ENCODE results near the gene VPS26C. TPM values are rescaled to one million over a fixed set of nuclear protein-coding genes. Genes with fewer than 3 reads are reported as not detected.

The VPS26C gene
- total RNA-seq, 2 experiments from 2014 or later: 31.8 to 36.0 TPM

- H3K4me1 ChIP-seq (ENCODE audit: insufficient read depth, low read length): peaks cover 11% of the 10 kb centered on the region
- peaks cover 0 to 6% of the 10 kb centered on the region in 2 experiments for H3K9me3 ChIP-seq (ENCODE audit: control insufficient read depth in 1 of 2, insufficient read depth in 1 of 2, low read length in 2 of 2)
- DNase-seq (no peak), ATAC-seq (ENCODE audit: poor library complexity) (no peak)
- ChIA-PET POLR2A (no interaction called here), CTCF (no interaction called here)
- H3K36me3 ChIP-seq (ENCODE audit: insufficient read depth, low read length): no peaks in the 10 kb centered on the region
- H3K27me3 Mint-ChIP-seq: no peaks in the 10 kb centered on the region
- H3K4me1 Mint-ChIP-seq (ENCODE audit: low read depth): peaks cover 14% of the 10 kb centered on the region
- peaks cover 4% of the 10 kb centered on the region for H3K36me3 Mint-ChIP-seq (ENCODE audit: low read depth)
- no peak overlapping the region for H3K27ac Mint-ChIP-seq
- no peak overlapping the region for H3K27ac ChIP-seq (ENCODE audit: low read depth in 1 of 2, low read length in 2 of 2)
- intact Hi-C loops (cut with DNase I, micrococcal nuclease): no loop called here
- no peak overlapping the region for H3K4me3 ChIP-seq (ENCODE audit: low read length)
- H3K27me3 ChIP-seq (ENCODE audit: control insufficient read depth in 1 of 2, insufficient read depth in 2 of 2, low read length in 2 of 2): no peaks in the 10 kb centered on the region
- H3K4me3 Mint-ChIP-seq: no peak overlapping the region
- TF ChIP-seq CTCF (IDR thresholded peaks at IDR 0.05): no peak
- peaks cover 2% of the 10 kb centered on the region for H3K9me3 Mint-ChIP-seq
Observed at GRCh38 chr21:37210799-37211198, 56.3 kb downstream of the VPS26C start.

DNA sequence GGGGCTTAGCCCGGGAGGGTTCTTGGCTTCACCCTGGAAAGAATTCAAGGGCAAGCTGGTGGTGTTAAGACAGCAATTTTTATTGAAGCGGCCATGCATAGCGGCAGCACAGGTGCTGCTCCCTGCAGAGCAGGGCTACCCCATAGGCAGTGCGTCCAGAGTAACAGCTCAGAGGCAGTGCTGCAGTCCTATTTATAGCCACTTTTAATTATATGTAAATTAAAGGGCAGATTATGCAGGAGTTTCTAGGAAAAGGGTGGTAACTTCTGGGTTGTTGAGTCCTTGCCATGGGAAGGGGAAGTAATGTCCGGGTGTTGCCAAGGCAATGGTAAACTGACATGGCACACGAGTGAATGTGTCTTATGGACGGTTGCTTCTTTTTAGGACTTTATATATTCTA, 57.0 kb downstream of the VPS26C start:
- Mint-ChIP-seq H3K4me1 (ENCODE audit: low read depth) (peaks cover 14% of the 10 kb centered on the region), H3K36me3 (ENCODE audit: low read depth) (peaks cover 4% of the 10 kb centered on the region), H3K9me3 (peaks cover 2% of the 10 kb centered on the region), H3K4me3 (no peak overlapping the region), H3K27ac (no peak overlapping the region), H3K27me3 (no peaks in the 10 kb centered on the region)
- H3K4me1 ChIP-seq (ENCODE audit: insufficient read depth, low read length): peaks cover 11% of the 10 kb centered on the region
- no peak overlapping the region for H3K27ac ChIP-seq (ENCODE audit: low read depth in 1 of 2, low read length in 2 of 2)
- POLR2A ChIA-PET: no interaction called here
- peaks cover 0 to 6% of the 10 kb centered on the region in 2 experiments for H3K9me3 ChIP-seq (ENCODE audit: control insufficient read depth in 1 of 2, insufficient read depth in 1 of 2, low read length in 2 of 2)
- DNase-seq: no peak
- H3K36me3 ChIP-seq (ENCODE audit: insufficient read depth, low read length): no peaks in the 10 kb centered on the region
- ATAC-seq (ENCODE audit: poor library complexity): no peak
- H3K27me3 ChIP-seq (ENCODE audit: control insufficient read depth in 1 of 2, insufficient read depth in 2 of 2, low read length in 2 of 2): no peaks in the 10 kb centered on the region
- no peak for TF ChIP-seq CTCF (IDR thresholded peaks at IDR 0.05)
- H3K4me3 ChIP-seq (ENCODE audit: low read length): no peak overlapping the region
- intact Hi-C loops (cut with DNase I, micrococcal nuclease): no loop called here
- CTCF ChIA-PET: no interaction called here

DNA sequence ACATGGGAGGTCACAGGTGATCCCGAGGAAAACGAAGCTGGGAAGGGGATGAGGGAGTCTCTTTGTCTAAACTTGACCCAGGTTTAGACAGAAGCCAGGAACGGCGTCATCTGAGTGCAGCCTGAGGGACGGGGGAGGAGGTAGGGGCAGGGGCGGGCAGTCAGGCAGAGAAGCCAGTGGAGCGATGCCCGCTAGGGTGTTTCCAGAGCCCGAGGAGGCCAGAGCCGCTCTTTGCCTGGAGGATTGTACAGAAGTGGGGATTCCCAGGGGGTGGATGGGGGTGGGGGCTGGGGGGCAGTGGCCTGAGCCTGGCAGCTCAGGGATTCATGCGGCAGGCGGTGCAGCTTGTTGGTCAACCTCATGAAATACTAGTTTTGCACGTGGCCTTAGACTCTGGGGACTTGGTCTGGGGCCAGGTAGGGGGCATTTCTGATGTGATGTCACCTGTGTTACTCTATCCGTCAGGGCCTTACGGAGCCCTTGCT, 58.4 kb downstream of the VPS26C start:
- H3K27ac Mint-ChIP-seq: no peak overlapping the region

More for the DNA sequence above, 58.4 kb downstream of the VPS26C start:
- Mint-ChIP-seq H3K36me3 (ENCODE audit: low read depth) (peaks cover 15% of the 10 kb centered on the region), H3K4me1 (ENCODE audit: low read depth) (peaks cover 14% of the 10 kb centered on the region), H3K4me3 (no peak overlapping the region), H3K9me3 (peaks cover 2% of the 10 kb centered on the region), H3K27me3 (no peaks in the 10 kb centered on the region)
- Histone ChIP-seq H3K4me3 (ENCODE audit: low read length) (no peak overlapping the region), H3K27ac (ENCODE audit: low read depth in 1 of 2, low read length in 2 of 2) (no peak overlapping the region), H3K36me3 (ENCODE audit: insufficient read depth, low read length) (no peaks in the 10 kb centered on the region), H3K27me3 (ENCODE audit: control insufficient read depth in 1 of 2, insufficient read depth in 2 of 2, low read length in 2 of 2) (no peaks in the 10 kb centered on the region), H3K9me3 (ENCODE audit: control insufficient read depth in 1 of 2, insufficient read depth in 1 of 2, low read length in 2 of 2) (peaks cover 0 to 6% of the 10 kb centered on the region in 2 experiments), H3K4me1 (ENCODE audit: insufficient read depth, low read length) (peaks cover 11% of the 10 kb centered on the region)
- intact Hi-C loops (cut with DNase I, micrococcal nuclease): no loop called here
- CTCF ChIA-PET: no interaction called here
- ATAC-seq (ENCODE audit: poor library complexity) (no peak), DNase-seq (no peak)
- POLR2A ChIA-PET: interaction anchor here (0.9 kb wide), 1 partner anchor 17 kb away, joined by 3 read pairs; no protein-coding TSS in a partner anchor
- no peak for TF ChIP-seq CTCF (IDR thresholded peaks at IDR 0.05)

All from CD4-positive, alpha-beta T cell (primary cell).